Effector memory CD8-positive, alpha-beta T cell (primary cell): ENCODE measurements around the gene SUMF2.
"Not testable (repeated sequence)": the region's sequence is repeated elsewhere in the genome, so short reads cannot be mapped to it uniquely, and the experiment has no call there.

ENCODE experiments used
- ATAC-seq: fragments of 150-1000 bp; cut with Tn5 transposase; replicated peaks from 2 replicates; pipeline ENCODE4 v1.10.0; 2021; ENCODE audit warnings: mild to moderate bottlenecking, moderate library complexity
- DNase-seq, 3 experiments: peaks; one replicate each; pipeline ENCODE4 v3.0.0; 2021
- H3K27ac Mint-ChIP-seq, 2 donors: one replicate each; pipeline ENCODE4 v1.8.0; 2022; ENCODE audit warnings: mild to moderate bottlenecking in 2 of 2, mixed read lengths in 2 of 2, moderate library complexity in 2 of 2
- H3K27me3 Mint-ChIP-seq, 2 donors: one replicate each; pipeline ENCODE4 v1.8.0; 2022; ENCODE audit warnings: mixed read lengths in 2 of 2
- H3K36me3 Mint-ChIP-seq: one replicate; pipeline ENCODE4 v1.8.0; 2022; ENCODE audit warnings: mild to moderate bottlenecking, moderate library complexity, mixed read lengths; ENCODE audit not compliant: insufficient read depth
- H3K4me1 Mint-ChIP-seq, 2 donors: one replicate each; pipeline ENCODE4 v1.8.0; 2022; ENCODE audit warnings: low read depth in 2 of 2, mixed read lengths in 2 of 2
- H3K4me3 Mint-ChIP-seq, 2 donors: one replicate each; pipeline ENCODE4 v1.8.0; 2022; ENCODE audit warnings: mild to moderate bottlenecking in 2 of 2, mixed read lengths in 2 of 2, moderate library complexity in 2 of 2
- H3K9me3 Mint-ChIP-seq, 2 donors: one replicate each; pipeline ENCODE4 v1.8.0; 2022; ENCODE audit warnings: mixed read lengths in 2 of 2

Gene SUMF2

GRCh38 chr7:56104138-56104537 lies 40.1 kb downstream of the SUMF2 start:
- H3K27ac Mint-ChIP-seq: not testable (repeated sequence)
- H3K4me3 Mint-ChIP-seq: peak overlapping the region in 1 of 2 donors; percentile 5

GRCh38 chr7:56105508-56105907 lies 41.4 kb downstream of the SUMF2 start:
- peaks cover 16 to 30% of the 10 kb centered on the region in 2 donors for H3K4me1 Mint-ChIP-seq
- ATAC-seq (peak; percentile 17), DNase-seq (peak in 1 of 3 experiments; percentile 11)
- peak overlapping the region; percentile 98 to 99 for H3K27ac Mint-ChIP-seq
- H3K4me3 Mint-ChIP-seq: peak overlapping the region; percentile 96 to 98
- H3K27me3 Mint-ChIP-seq: no peaks in the 10 kb centered on the region
- H3K9me3 Mint-ChIP-seq: no peaks in the 10 kb centered on the region
- peaks cover 59% of the 10 kb centered on the region for H3K36me3 Mint-ChIP-seq

More at GRCh38 chr7:56104138-56104537, 40.1 kb downstream of the SUMF2 start:
- Mint-ChIP-seq H3K4me1 (peaks cover 16 to 30% of the 10 kb centered on the region in 2 donors), H3K36me3 (peaks cover 73% of the 10 kb centered on the region)
- not testable (repeated sequence) for ATAC-seq, DNase-seq, H3K27me3 Mint-ChIP-seq, H3K9me3 Mint-ChIP-seq

GRCh38 chr7:56106108-56107073 lies 42.3 kb downstream of the SUMF2 start, which contains the start of gene CHCHD2:
Gene CHCHD2, minus strand, starts transcription at chr7:56106476. Its CDS starts 63 bp downstream, at chr7:56106413.
- no peaks in the 10 kb centered on the region for H3K9me3 Mint-ChIP-seq
- H3K4me1 Mint-ChIP-seq: peaks cover 16 to 21% of the 10 kb centered on the region in 2 donors
- peak within 1 kb of the TSS; percentile 98 to 99 for H3K27ac Mint-ChIP-seq
- peaks cover 50% of the 10 kb centered on the region for H3K36me3 Mint-ChIP-seq
- H3K27me3 Mint-ChIP-seq: no peaks in the 10 kb centered on the region
- ATAC-seq: peak; percentile 97
- DNase-seq: peak; percentile 88 to 91 (median 90)
- H3K4me3 Mint-ChIP-seq: peak within 1 kb of the TSS; percentile 96 to 98

- no peak for ATAC-seq
- H3K27me3 Mint-ChIP-seq: no peaks in the 10 kb centered on the region
- peak overlapping the region; percentile 25 to 98 for H3K4me3 Mint-ChIP-seq
- no peaks in the 10 kb centered on the region for H3K9me3 Mint-ChIP-seq
- H3K4me1 Mint-ChIP-seq: peaks cover 16 to 21% of the 10 kb centered on the region in 2 donors
- peaks cover 35% of the 10 kb centered on the region for H3K36me3 Mint-ChIP-seq
- no peak overlapping the region for H3K27ac Mint-ChIP-seq
- no peak for DNase-seq
These were observed 43.8 kb downstream of the SUMF2 start for GRCh38 chr7:56107954-56108258.

GRCh38 chr7:56110611-56111010 lies 46.5 kb downstream of the SUMF2 start:
- no peaks in the 10 kb centered on the region for H3K9me3 Mint-ChIP-seq
- ATAC-seq: no peak
- peaks cover 12 to 15% of the 10 kb centered on the region in 2 donors for H3K4me1 Mint-ChIP-seq
- H3K27me3 Mint-ChIP-seq: peaks cover 0 to 4% of the 10 kb centered on the region in 2 donors
- no peak overlapping the region for H3K4me3 Mint-ChIP-seq
- no peak for DNase-seq
- no peak overlapping the region for H3K27ac Mint-ChIP-seq
- peaks cover 14% of the 10 kb centered on the region for H3K36me3 Mint-ChIP-seq

GRCh38 chr7:56112244-56112643 lies 48.2 kb downstream of the SUMF2 start:
- not testable (repeated sequence) for H3K4me1 Mint-ChIP-seq, H3K9me3 Mint-ChIP-seq, H3K4me3 Mint-ChIP-seq, H3K27ac Mint-ChIP-seq, H3K36me3 Mint-ChIP-seq, ATAC-seq, DNase-seq
- H3K27me3 Mint-ChIP-seq: peaks cover 8 to 20% of the 10 kb centered on the region in 2 donors

- Mint-ChIP-seq H3K4me3 (no peak within 1 kb of the TSS), H3K27ac (no peak within 1 kb of the TSS), H3K27me3 (peaks cover 21 to 37% of the 10 kb centered on the region in 2 donors), H3K9me3 (no peaks in the 10 kb centered on the region), H3K36me3 (peaks cover 2% of the 10 kb centered on the region), H3K4me1 (no peaks in the 10 kb centered on the region)
- DNase-seq (no peak), ATAC-seq (no peak)
These were observed 51.9 kb downstream of the SUMF2 start, which contains the start of gene NUPR2 for GRCh38 chr7:56115852-56116538. Gene NUPR2, minus strand, starts transcription at chr7:56116417. Its CDS starts 103 bp downstream, at chr7:56116314.

GRCh38 chr7:56121440-56121839 lies 57.4 kb downstream of the SUMF2 start:
- no peak overlapping the region for H3K4me3 Mint-ChIP-seq
- H3K27me3 Mint-ChIP-seq: peaks cover 21 to 36% of the 10 kb centered on the region in 2 donors
- no peaks in the 10 kb centered on the region for H3K36me3 Mint-ChIP-seq
- H3K9me3 Mint-ChIP-seq: no peaks in the 10 kb centered on the region
- DNase-seq (no peak), ATAC-seq (no peak)
- no peak overlapping the region for H3K27ac Mint-ChIP-seq
- no peaks in the 10 kb centered on the region for H3K4me1 Mint-ChIP-seq

GRCh38 chr7:56124981-56125380 lies 60.9 kb downstream of the SUMF2 start:
- no peak overlapping the region for H3K27ac Mint-ChIP-seq
- H3K4me1 Mint-ChIP-seq: no peaks in the 10 kb centered on the region
- peaks cover 6 to 11% of the 10 kb centered on the region in 2 donors for H3K27me3 Mint-ChIP-seq
- H3K9me3 Mint-ChIP-seq: no peaks in the 10 kb centered on the region
- ATAC-seq (no peak), DNase-seq (no peak)
- H3K36me3 Mint-ChIP-seq: no peaks in the 10 kb centered on the region
- no peak overlapping the region for H3K4me3 Mint-ChIP-seq

GRCh38 chr7:56125831-56126230 lies 61.7 kb downstream of the SUMF2 start:
- H3K4me1 Mint-ChIP-seq: no peaks in the 10 kb centered on the region
- H3K9me3 Mint-ChIP-seq: no peaks in the 10 kb centered on the region
- H3K27ac Mint-ChIP-seq: no peak overlapping the region
- H3K27me3 Mint-ChIP-seq: peaks cover 4 to 11% of the 10 kb centered on the region in 2 donors
- DNase-seq: no peak
- no peak for ATAC-seq
- H3K4me3 Mint-ChIP-seq: no peak overlapping the region
- no peaks in the 10 kb centered on the region for H3K36me3 Mint-ChIP-seq

- Mint-ChIP-seq H3K27me3 (peaks cover 0 to 11% of the 10 kb centered on the region in 2 donors), H3K4me3 (no peak overlapping the region), H3K4me1 (no peaks in the 10 kb centered on the region), H3K36me3 (no peaks in the 10 kb centered on the region), H3K27ac (no peak overlapping the region), H3K9me3 (no peaks in the 10 kb centered on the region)
- DNase-seq: no peak
- no peak for ATAC-seq
These were observed 63.3 kb downstream of the SUMF2 start for GRCh38 chr7:56127241-56127975.
